ENCODE results near the gene NTNG2.

GRCh38 chr9:132184124-132184523 is 22.3 kb downstream of the NTNG2 start:
- TF ChIP-seq CTCF (CRISPR knock-in tag; IDR thresholded peaks at IDR 0.05) (no peak), CEBPG (CRISPR knock-in tag; IDR thresholded peaks at IDR 0.05) (no peak), EP300 (IDR thresholded peaks at IDR 0.05; ENCODE audit: low read depth in 2 of 2, low read length in 2 of 2) (no peak), EP300 (CRISPR knock-in tag; IDR thresholded peaks at IDR 0.05; ENCODE audit: borderline replicate concordance) (no peak), JUNB (CRISPR knock-in tag; IDR thresholded peaks at IDR 0.05; ENCODE audit: borderline replicate concordance) (no peak), UBTF (CRISPR knock-in tag; IDR thresholded peaks at IDR 0.05) (no peak), PREB (CRISPR knock-in tag; IDR thresholded peaks at IDR 0.05) (no peak)

All from HepG2 (cell line).